Neural cell (in vitro differentiated cells): ENCODE measurements around the gene KLHL6. TPM values are rescaled to one million over a fixed set of nuclear protein-coding genes. Genes with fewer than 3 reads are reported as not detected.
"Not testable (repeated sequence)": the region's sequence is repeated elsewhere in the genome, so short reads cannot be mapped to it uniquely, and the experiment has no call there.

Experiments used
- H2AFZ ChIP-seq: fragments of 200-600, 300-800 bp; sonication (generic), shearing (Covaris generic); 2 replicates; pipeline ENCODE4 v1.6.0; 2014; ENCODE audit warnings: low read depth, mild to moderate bottlenecking, antibody characterized with exemption, low read length, moderate library complexity
- H3F3A ChIP-seq: fragments of 200-600 bp; shearing (Covaris generic); 2 replicates; pipeline ENCODE4 v1.6.1; 2016; ENCODE audit warnings: mild to moderate bottlenecking, moderate library complexity, mixed read lengths, antibody characterized with exemption, low read length; ENCODE audit not compliant: insufficient read depth, poor library complexity, severe bottlenecking
- H3K27ac ChIP-seq: fragments of 200-600, 300-800 bp; sonication (generic), shearing (Covaris generic); 2 replicates; pipeline ENCODE4 v1.5.1; 2014; ENCODE audit warnings: mild to moderate bottlenecking, low read length, moderate library complexity
- H3K27me3 ChIP-seq: fragments of 300-800, 200-600 bp; sonication (generic), shearing (Covaris generic); 2 replicates; pipeline ENCODE4 v1.6.0; 2014; ENCODE audit warnings: mild to moderate bottlenecking, low read depth, low read length, moderate library complexity; ENCODE audit not compliant: insufficient read depth
- H3K36me3 ChIP-seq: fragments of 300-800, 200-600 bp; sonication (generic), shearing (Covaris generic); 2 replicates; pipeline ENCODE4 v1.5.1; 2014; ENCODE audit warnings: mild to moderate bottlenecking, antibody characterized with exemption, low read length, moderate library complexity; ENCODE audit not compliant: insufficient read depth
- H3K4me2 ChIP-seq: fragments of 300-800, 200-600 bp; sonication (generic), shearing (Covaris generic); 2 replicates; pipeline ENCODE4 v1.6.0; 2014; ENCODE audit warnings: mild to moderate bottlenecking, low read length
- H3K4me3 ChIP-seq: fragments of 300-800, 200-600 bp; sonication (generic), shearing (Covaris generic); 2 replicates; pipeline ENCODE4 v1.5.1; 2014; ENCODE audit warnings: mild to moderate bottlenecking, low read length, moderate library complexity
- H3K79me2 ChIP-seq: fragments of 200-600 bp; shearing (Covaris generic); replicated peaks from 2 replicates; pipeline ENCODE4 v1.6.0; 2014; ENCODE audit warnings: mild to moderate bottlenecking, low read length, moderate library complexity; ENCODE audit not compliant: insufficient read depth
- H3K9ac ChIP-seq: fragments of 300-800, 200-600 bp; sonication (generic), shearing (Covaris generic); 2 replicates; pipeline ENCODE4 v1.6.1; 2016; ENCODE audit warnings: mild to moderate bottlenecking, low read length, mixed read lengths
- H3K9me2 ChIP-seq: fragments of 200-600 bp; shearing (Covaris generic); 2 replicates; pipeline ENCODE4 v1.6.1; 2016; ENCODE audit warnings: mild to moderate bottlenecking, low read length, mixed read lengths; ENCODE audit not compliant: insufficient read depth
- H3K9me3 ChIP-seq: fragments of 200-600, 300-800 bp; sonication (generic), shearing (Covaris generic); 2 replicates; pipeline ENCODE4 v1.6.1; 2016; ENCODE audit warnings: mild to moderate bottlenecking, mixed run types, low read length, moderate library complexity, mixed read lengths
- H4K20me1 ChIP-seq: fragments of 200-600 bp; shearing (Covaris generic); 2 replicates; pipeline ENCODE4 v1.6.1; 2016; ENCODE audit warnings: mild to moderate bottlenecking, mixed run types; ENCODE audit not compliant: insufficient read depth
- EP300 ChIP-seq: fragments of 450-650 bp; conservative IDR thresholded peaks from 2 replicates; pipeline ENCODE4 v1.6.1; 2014; ENCODE audit warnings: antibody characterized with exemption, mild to moderate bottlenecking, moderate library complexity; ENCODE audit not compliant: poor library complexity, severe bottlenecking
- EZH2 ChIP-seq: fragments of 200-600, 300-800 bp; shearing (Covaris generic), sonication (generic); IDR thresholded peaks from 2 replicates; pipeline ENCODE4 v1.6.1; 2014; ENCODE audit warnings: antibody characterized with exemption, low read length, borderline replicate concordance, mild to moderate bottlenecking; ENCODE audit not compliant: insufficient read depth, poor library complexity, severe bottlenecking
- MXI1 ChIP-seq: fragments of 450-650 bp; conservative IDR thresholded peaks from 2 replicates; pipeline ENCODE4 v1.6.1; 2014; ENCODE audit warnings: antibody characterized with exemption, mild to moderate bottlenecking; ENCODE audit not compliant: poor library complexity, severe bottlenecking
- POLR2AphosphoS5 ChIP-seq: IDR thresholded peaks from 2 replicates; pipeline ENCODE4 v1.6.1; 2012
- RAD21 ChIP-seq: fragments of 450-650 bp; conservative IDR thresholded peaks from 2 replicates; pipeline ENCODE4 v1.6.1; 2014; ENCODE audit warnings: antibody characterized with exemption, mild to moderate bottlenecking, moderate library complexity
- SMC3 ChIP-seq: fragments of 450-650 bp; conservative IDR thresholded peaks from 2 replicates; pipeline ENCODE4 v1.6.1; 2014; ENCODE audit warnings: antibody characterized with exemption, mild to moderate bottlenecking, moderate library complexity; ENCODE audit not compliant: poor library complexity
- TAF1 ChIP-seq: IDR thresholded peaks from 2 replicates; pipeline ENCODE4 v1.6.1; 2012; ENCODE audit warnings: low read depth
- polyA plus RNA-seq: library from polyadenylated mRNA; depleted of rRNA; stranded (reverse); fragments of >200 nt; gene quantifications from 2 replicates; pipeline ENCODE4 v1.2.3, GENCODE V29; 2014
- TF ChIP-seq, protein P1 (sequence below): IDR thresholded peaks from 2 replicates; pipeline ENCODE4 v1.6.1; 2012; ENCODE audit warnings: borderline replicate concordance
- TF ChIP-seq, protein P2 (sequence below): fragments of 450-650 bp; IDR thresholded peaks from 2 replicates; pipeline ENCODE4 v1.5.1; 2014; ENCODE audit warnings: antibody characterized with exemption, mild to moderate bottlenecking, moderate library complexity; ENCODE audit not compliant: poor library complexity, severe bottlenecking

Gene KLHL6
- polyA plus RNA-seq, 1 donor from 2014 or later = not detected

DNA sequence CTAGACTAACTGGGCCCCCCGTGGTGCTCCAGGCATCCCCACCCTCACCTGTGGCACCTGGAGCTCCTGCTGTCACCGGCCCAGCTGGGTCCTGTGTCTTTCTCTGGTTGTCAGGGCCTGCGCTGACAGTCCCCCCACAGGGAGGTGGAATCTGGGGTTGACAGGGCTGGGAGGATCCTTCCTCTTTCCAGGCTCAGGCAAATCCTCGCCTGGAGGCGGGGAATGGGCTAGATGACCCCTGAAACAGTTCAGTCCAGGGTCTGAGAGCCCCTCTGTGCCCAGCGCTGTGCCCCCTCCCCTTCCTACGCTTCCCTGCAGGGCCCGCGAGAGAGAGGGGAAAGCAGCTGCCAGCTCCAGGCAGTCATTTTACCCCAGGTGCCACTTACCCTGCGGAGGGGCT, 77.0 kb downstream of the KLHL6 start:
- H3K9ac ChIP-seq = no peak overlapping the region
- H3K4me3 ChIP-seq = no peak overlapping the region
- no peak overlapping the region for H3K4me2 ChIP-seq
- H3K27me3 ChIP-seq = no peaks in the 10 kb centered on the region
- H3K36me3 ChIP-seq = no peaks in the 10 kb centered on the region
- no peaks in the 10 kb centered on the region for H3F3A ChIP-seq
- no peaks in the 10 kb centered on the region for H4K20me1 ChIP-seq
- TF ChIP-seq SMC3 = no peak
- TF ChIP-seq, protein P1, sequence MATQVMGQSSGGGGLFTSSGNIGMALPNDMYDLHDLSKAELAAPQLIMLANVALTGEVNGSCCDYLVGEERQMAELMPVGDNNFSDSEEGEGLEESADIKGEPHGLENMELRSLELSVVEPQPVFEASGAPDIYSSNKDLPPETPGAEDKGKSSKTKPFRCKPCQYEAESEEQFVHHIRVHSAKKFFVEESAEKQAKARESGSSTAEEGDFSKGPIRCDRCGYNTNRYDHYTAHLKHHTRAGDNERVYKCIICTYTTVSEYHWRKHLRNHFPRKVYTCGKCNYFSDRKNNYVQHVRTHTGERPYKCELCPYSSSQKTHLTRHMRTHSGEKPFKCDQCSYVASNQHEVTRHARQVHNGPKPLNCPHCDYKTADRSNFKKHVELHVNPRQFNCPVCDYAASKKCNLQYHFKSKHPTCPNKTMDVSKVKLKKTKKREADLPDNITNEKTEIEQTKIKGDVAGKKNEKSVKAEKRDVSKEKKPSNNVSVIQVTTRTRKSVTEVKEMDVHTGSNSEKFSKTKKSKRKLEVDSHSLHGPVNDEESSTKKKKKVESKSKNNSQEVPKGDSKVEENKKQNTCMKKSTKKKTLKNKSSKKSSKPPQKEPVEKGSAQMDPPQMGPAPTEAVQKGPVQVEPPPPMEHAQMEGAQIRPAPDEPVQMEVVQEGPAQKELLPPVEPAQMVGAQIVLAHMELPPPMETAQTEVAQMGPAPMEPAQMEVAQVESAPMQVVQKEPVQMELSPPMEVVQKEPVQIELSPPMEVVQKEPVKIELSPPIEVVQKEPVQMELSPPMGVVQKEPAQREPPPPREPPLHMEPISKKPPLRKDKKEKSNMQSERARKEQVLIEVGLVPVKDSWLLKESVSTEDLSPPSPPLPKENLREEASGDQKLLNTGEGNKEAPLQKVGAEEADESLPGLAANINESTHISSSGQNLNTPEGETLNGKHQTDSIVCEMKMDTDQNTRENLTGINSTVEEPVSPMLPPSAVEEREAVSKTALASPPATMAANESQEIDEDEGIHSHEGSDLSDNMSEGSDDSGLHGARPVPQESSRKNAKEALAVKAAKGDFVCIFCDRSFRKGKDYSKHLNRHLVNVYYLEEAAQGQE = no peak
- no peak for TF ChIP-seq MXI1
- TF ChIP-seq EZH2 = no peak
- TF ChIP-seq EP300 = no peak
- TF ChIP-seq, protein P2, sequence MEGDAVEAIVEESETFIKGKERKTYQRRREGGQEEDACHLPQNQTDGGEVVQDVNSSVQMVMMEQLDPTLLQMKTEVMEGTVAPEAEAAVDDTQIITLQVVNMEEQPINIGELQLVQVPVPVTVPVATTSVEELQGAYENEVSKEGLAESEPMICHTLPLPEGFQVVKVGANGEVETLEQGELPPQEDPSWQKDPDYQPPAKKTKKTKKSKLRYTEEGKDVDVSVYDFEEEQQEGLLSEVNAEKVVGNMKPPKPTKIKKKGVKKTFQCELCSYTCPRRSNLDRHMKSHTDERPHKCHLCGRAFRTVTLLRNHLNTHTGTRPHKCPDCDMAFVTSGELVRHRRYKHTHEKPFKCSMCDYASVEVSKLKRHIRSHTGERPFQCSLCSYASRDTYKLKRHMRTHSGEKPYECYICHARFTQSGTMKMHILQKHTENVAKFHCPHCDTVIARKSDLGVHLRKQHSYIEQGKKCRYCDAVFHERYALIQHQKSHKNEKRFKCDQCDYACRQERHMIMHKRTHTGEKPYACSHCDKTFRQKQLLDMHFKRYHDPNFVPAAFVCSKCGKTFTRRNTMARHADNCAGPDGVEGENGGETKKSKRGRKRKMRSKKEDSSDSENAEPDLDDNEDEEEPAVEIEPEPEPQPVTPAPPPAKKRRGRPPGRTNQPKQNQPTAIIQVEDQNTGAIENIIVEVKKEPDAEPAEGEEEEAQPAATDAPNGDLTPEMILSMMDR = no peak
- no peak for TF ChIP-seq POLR2AphosphoS5
- no peak for TF ChIP-seq TAF1
- TF ChIP-seq RAD21 = no peak
- no peaks in the 10 kb centered on the region for H3K79me2 ChIP-seq
- H3K9me2 ChIP-seq = no peaks in the 10 kb centered on the region
- no peaks in the 10 kb centered on the region for H3K9me3 ChIP-seq
- no peak overlapping the region for H3K27ac ChIP-seq
- H2AFZ ChIP-seq = no peak overlapping the region

DNA sequence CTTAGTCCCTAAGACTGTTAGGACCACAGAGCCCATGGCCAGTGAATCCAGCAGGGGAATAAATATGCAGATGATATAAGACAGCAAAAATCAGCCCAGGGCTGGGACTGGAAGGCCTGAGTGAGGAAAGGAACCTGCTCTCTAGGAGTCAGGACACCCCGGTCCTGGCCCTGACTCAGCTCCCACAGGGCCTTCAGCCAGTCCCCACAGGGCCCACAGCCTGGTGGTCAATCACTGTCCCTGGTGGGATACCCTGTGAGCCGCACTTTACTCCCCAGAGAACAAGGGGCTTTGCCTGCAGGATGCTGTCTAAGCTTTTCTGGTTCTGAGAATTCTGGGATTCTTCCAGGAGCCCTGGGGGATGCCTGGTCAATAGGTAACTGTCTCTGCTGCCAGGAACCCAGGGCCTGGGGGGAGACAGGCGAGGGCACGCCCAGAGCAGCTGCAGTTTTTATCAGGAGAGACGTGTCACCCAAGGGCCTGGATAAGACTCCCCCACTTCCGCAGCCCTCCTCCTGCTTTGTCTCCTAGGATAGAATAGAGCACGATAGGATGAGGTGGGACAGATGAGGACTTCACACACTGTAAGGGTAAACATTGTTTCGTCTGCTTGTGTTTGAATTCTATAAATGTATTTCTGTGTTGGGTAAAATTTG, 77.6 kb downstream of the KLHL6 start:
- H3K27ac ChIP-seq = no peak overlapping the region
- no peaks in the 10 kb centered on the region for H3K36me3 ChIP-seq
- no peaks in the 10 kb centered on the region for H3K27me3 ChIP-seq
- no peaks in the 10 kb centered on the region for H3K79me2 ChIP-seq
- H3K4me2 ChIP-seq = no peak overlapping the region
- no peak for TF ChIP-seq POLR2AphosphoS5
- TF ChIP-seq, protein P2 = no peak
- TF ChIP-seq, protein P1 = no peak
- no peak for TF ChIP-seq SMC3
- no peak for TF ChIP-seq RAD21
- no peak for TF ChIP-seq TAF1
- no peak for TF ChIP-seq MXI1
- TF ChIP-seq EP300 = no peak
- TF ChIP-seq EZH2 = no peak
- no peaks in the 10 kb centered on the region for H4K20me1 ChIP-seq
- no peaks in the 10 kb centered on the region for H3K9me2 ChIP-seq
- H3K4me3 ChIP-seq = no peak overlapping the region
- no peak overlapping the region for H2AFZ ChIP-seq
- H3K9me3 ChIP-seq = no peaks in the 10 kb centered on the region
- H3K9ac ChIP-seq = no peak overlapping the region
- H3F3A ChIP-seq = no peaks in the 10 kb centered on the region

DNA sequence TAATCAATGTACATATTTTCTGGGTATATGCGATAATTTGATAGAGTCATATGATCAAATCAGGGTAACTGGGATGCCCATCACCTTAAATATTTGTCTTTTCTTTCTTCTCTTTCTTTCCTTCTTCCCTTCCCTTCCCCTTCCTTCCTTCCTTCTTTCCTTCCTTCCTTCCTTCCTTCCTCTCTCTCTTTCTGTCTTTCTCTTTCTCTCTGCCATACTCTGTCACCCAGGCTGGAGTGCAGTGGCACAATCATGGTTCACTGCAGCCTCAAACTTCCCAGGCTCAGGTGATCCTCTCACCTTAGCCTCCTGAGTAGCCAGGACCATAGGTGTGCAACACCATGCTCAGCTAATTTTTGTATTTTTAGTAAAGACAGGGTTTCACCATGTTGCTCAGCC, 79.7 kb downstream of the KLHL6 start:
- H3K79me2 ChIP-seq, H3K27me3 ChIP-seq, H3K9me3 ChIP-seq, H4K20me1 ChIP-seq, H2AFZ ChIP-seq, H3K9me2 ChIP-seq, H3K36me3 ChIP-seq, H3K9ac ChIP-seq, H3K4me3 ChIP-seq, H3K4me2 ChIP-seq, H3F3A ChIP-seq, H3K27ac ChIP-seq: not testable (repeated sequence)
